Osteoblast (primary cell): Measurements from ENCODE around the gene AKAP5. TPM values are rescaled to one million over a fixed set of nuclear protein-coding genes. Genes with fewer than 3 reads are reported as not detected.

Experiments
- DNase-seq: peaks from one replicate; pipeline ENCODE4 v3.0.0; 2011; ENCODE audit warnings: low spot score, mixed read lengths; ENCODE audit not compliant: insufficient read length; ENCODE audit errors: missing footprints
- H2AFZ ChIP-seq: 2 replicates; pipeline ENCODE4 v1.6.0; 2011; ENCODE audit warnings: mild to moderate bottlenecking, low read length
- H3K27ac ChIP-seq: 2 replicates; pipeline ENCODE4 v1.5.1; 2011; ENCODE audit warnings: mild to moderate bottlenecking, low read depth, low read length, moderate library complexity
- H3K27me3 ChIP-seq: 2 replicates; pipeline ENCODE4 v1.6.0; 2012; ENCODE audit warnings: mild to moderate bottlenecking, control low read depth, inconsistent platforms, low read length, moderate library complexity; ENCODE audit not compliant: insufficient read depth
- H3K36me3 ChIP-seq: 2 replicates; pipeline ENCODE4 v1.5.1; 2011; ENCODE audit warnings: mild to moderate bottlenecking, low read length, control low read depth, moderate library complexity; ENCODE audit not compliant: insufficient read depth
- H3K4me1 ChIP-seq: 2 replicates; pipeline ENCODE4 v1.5.1; 2011; ENCODE audit warnings: mild to moderate bottlenecking, low read length, control low read depth, moderate library complexity; ENCODE audit not compliant: insufficient read depth
- H3K4me2 ChIP-seq: 2 replicates; pipeline ENCODE4 v1.6.0; 2011; ENCODE audit warnings: mild to moderate bottlenecking, low read length; ENCODE audit not compliant: insufficient read depth
- H3K4me3 ChIP-seq: fragments of 200-600 bp; sonication (generic); 3 replicates; pipeline ENCODE4 v1.5.1; 2012; ENCODE audit warnings: mild to moderate bottlenecking, low read length, inconsistent platforms; ENCODE audit not compliant: insufficient read depth
- H3K79me2 ChIP-seq: 2 replicates; pipeline ENCODE4 v1.6.0; 2012; ENCODE audit warnings: mild to moderate bottlenecking, low read length, control low read depth, inconsistent platforms; ENCODE audit not compliant: insufficient read depth
- H3K9me3 ChIP-seq: 2 replicates; pipeline ENCODE4 v1.5.1; 2011; ENCODE audit warnings: low read depth, low read length, control low read depth
- H4K20me1 ChIP-seq: 2 replicates; pipeline ENCODE4 v1.6.0; 2012; ENCODE audit warnings: mild to moderate bottlenecking, low read length, control low read depth; ENCODE audit not compliant: insufficient read depth
- CTCF ChIP-seq: IDR thresholded peaks from 2 replicates; pipeline ENCODE4 v1.5.1; 2011; ENCODE audit warnings: mild to moderate bottlenecking, low read depth, low read length, moderate library complexity; ENCODE audit errors: extremely low read depth
- total RNA-seq: library from RNA; depleted of rRNA; stranded (reverse); fragments of >200 nt; gene quantifications from 2 replicates; pipeline ENCODE4 v1.2.3, GENCODE V29; 2012

Gene AKAP5
- total RNA-seq, 1 donor: 1.1 TPM

DNA sequence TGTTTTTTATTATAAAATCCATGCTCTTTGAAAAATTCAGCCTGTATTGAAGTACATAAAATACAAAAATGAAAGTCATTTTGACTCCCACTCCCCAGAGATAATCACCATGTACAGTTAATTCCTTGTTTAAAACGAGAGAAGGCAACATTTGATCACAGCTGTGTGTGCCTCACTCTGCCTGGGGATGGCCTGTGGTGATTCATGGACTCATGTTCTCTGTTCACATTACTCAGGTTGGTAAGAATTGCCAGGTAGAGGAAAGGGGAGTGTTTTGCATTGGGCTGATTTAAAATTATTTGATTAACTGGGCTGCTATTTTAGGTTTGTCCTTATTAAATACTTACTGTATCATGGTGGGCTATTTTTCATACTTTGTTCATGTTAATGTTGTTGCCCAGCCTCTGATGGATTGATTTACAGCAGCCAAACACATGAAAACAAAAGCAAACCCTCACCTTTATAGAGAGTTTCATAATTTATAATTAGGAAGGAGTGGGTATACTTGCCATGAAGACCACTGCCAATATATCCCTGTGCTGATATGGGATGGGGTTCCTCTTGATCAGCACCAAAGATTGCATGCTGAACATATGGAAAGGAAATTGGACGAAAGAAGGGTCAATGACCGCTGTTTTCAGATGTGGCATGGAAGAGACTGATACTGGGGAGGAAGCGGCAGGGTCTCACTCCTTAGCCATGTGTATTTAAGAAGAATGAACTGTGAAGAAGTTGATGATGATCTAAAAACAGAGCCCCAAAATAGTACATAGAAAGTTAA lies 42.3 kb downstream of the AKAP5 start:
- Histone ChIP-seq H3K4me2 (peak overlapping the region; percentile 97), H3K4me3 (peak overlapping the region; percentile 88), H3K27me3 (no peaks in the 10 kb centered on the region), H3K79me2 (peaks cover 84% of the 10 kb centered on the region), H3K27ac (peak overlapping the region; percentile 55), H3K36me3 (peaks cover 7% of the 10 kb centered on the region), H3K4me1 (peaks cover 34% of the 10 kb centered on the region), H3K9me3 (no peaks in the 10 kb centered on the region), H4K20me1 (peaks cover 67% of the 10 kb centered on the region), H2AFZ (no peak overlapping the region)
- TF ChIP-seq CTCF: no peak
- DNase-seq: peak; percentile 65

GRCh38 chr14:64508215-64508776 lies 43.0 kb downstream of the AKAP5 start:
- no peak for DNase-seq
- Histone ChIP-seq H3K4me2 (no peak overlapping the region), H3K9me3 (no peaks in the 10 kb centered on the region), H3K36me3 (peaks cover 7% of the 10 kb centered on the region), H3K4me1 (peaks cover 30% of the 10 kb centered on the region), H3K27ac (no peak overlapping the region), H4K20me1 (peaks cover 75% of the 10 kb centered on the region), H2AFZ (no peak overlapping the region), H3K27me3 (no peaks in the 10 kb centered on the region), H3K4me3 (no peak overlapping the region), H3K79me2 (peaks cover 84% of the 10 kb centered on the region)
- no peak for TF ChIP-seq CTCF

- peaks cover 92% of the 10 kb centered on the region for H3K79me2 ChIP-seq
- H2AFZ ChIP-seq: no peak overlapping the region
- no peaks in the 10 kb centered on the region for H3K27me3 ChIP-seq
- no peak overlapping the region for H3K4me3 ChIP-seq
- no peak for TF ChIP-seq CTCF
- H3K27ac ChIP-seq: no peak overlapping the region
- peaks cover 7% of the 10 kb centered on the region for H3K36me3 ChIP-seq
- H3K4me1 ChIP-seq: peaks cover 32% of the 10 kb centered on the region
- no peaks in the 10 kb centered on the region for H3K9me3 ChIP-seq
- peaks cover 80% of the 10 kb centered on the region for H4K20me1 ChIP-seq
- no peak for DNase-seq
- no peak overlapping the region for H3K4me2 ChIP-seq
Measured at GRCh38 chr14:64509036-64509435, 43.7 kb downstream of the AKAP5 start.

GRCh38 chr14:64510825-64511671 lies 45.7 kb downstream of the AKAP5 start:
- no peaks in the 10 kb centered on the region for H3K9me3 ChIP-seq
- H3K79me2 ChIP-seq: peaks cover 96% of the 10 kb centered on the region
- H3K36me3 ChIP-seq: peaks cover 7% of the 10 kb centered on the region
- peaks cover 89% of the 10 kb centered on the region for H4K20me1 ChIP-seq
- H3K4me1 ChIP-seq: peaks cover 36% of the 10 kb centered on the region
- H2AFZ ChIP-seq: no peak overlapping the region
- peak overlapping the region; percentile 12 for H3K4me2 ChIP-seq
- peak; percentile 94 for TF ChIP-seq CTCF
- no peaks in the 10 kb centered on the region for H3K27me3 ChIP-seq
- no peak overlapping the region for H3K27ac ChIP-seq
- DNase-seq: peak; percentile 52
- H3K4me3 ChIP-seq: no peak overlapping the region
